ENCODE measurements around the gene SLC24A3. TPM values are rescaled to one million over a fixed set of nuclear protein-coding genes. Genes with fewer than 3 reads are reported as not detected.

The SLC24A3 gene
- total RNA-seq, 1 experiment from 2014 or later, result not detected

- in situ Hi-C loops (cut with HindIII; ENCODE audit: low pct_unique_long_range_greater_than_20kb, low sequenced_read_pairs) (no loop called here), intact Hi-C loops (cut with micrococcal nuclease; ENCODE audit: unreplicated experiment) (no loop called here)
- Histone ChIP-seq H3K9me3 (ENCODE audit: control insufficient read depth, insufficient read depth, low read depth, low read length) (no peaks in the 10 kb centered on the region), H3K4me3 (ENCODE audit: low read depth in 2 of 2, low read length in 2 of 2) (no peak overlapping the region), H3K36me3 (ENCODE audit: control insufficient read depth, insufficient read depth, low read length) (no peaks in the 10 kb centered on the region), H3K27me3 (ENCODE audit: control insufficient read depth, insufficient read depth, low read length) (peaks cover 5% of the 10 kb centered on the region; the same call in 1 of the 2 replicates), H3K27ac (ENCODE audit: low read length) (no peak overlapping the region), H3K4me1 (ENCODE audit: control insufficient read depth, insufficient read depth, low read length) (no peaks in the 10 kb centered on the region)
- DNase-seq (ENCODE audit: low read depth, low spot score) (no peak), ATAC-seq (no peak)
- BruUV-seq (replicated peaks), result no TSS peak
- ChIA-PET CTCF (no interaction called here), POLR2A (interaction anchor here (0.7 kb wide), 1 partner anchor 221 kb away, joined by 3 read pairs; no protein-coding TSS in a partner anchor)
- TF ChIP-seq POLR2AphosphoS5 (IDR thresholded peaks at IDR 0.05; ENCODE audit: low read depth, low read length) (no peak), REST (IDR thresholded peaks at IDR 0.05; ENCODE audit: insufficient read depth in 1 of 2, low read depth in 2 of 2, low read length in 1 of 2) (no peak), TCF7L2 (IDR thresholded peaks at IDR 0.05; ENCODE audit: low read depth, low read length) (no peak), SIN3A (IDR thresholded peaks at IDR 0.05; ENCODE audit: borderline replicate concordance, insufficient read depth, low read depth, low read length) (no peak)
- TF ChIP-seq, protein P1, sequence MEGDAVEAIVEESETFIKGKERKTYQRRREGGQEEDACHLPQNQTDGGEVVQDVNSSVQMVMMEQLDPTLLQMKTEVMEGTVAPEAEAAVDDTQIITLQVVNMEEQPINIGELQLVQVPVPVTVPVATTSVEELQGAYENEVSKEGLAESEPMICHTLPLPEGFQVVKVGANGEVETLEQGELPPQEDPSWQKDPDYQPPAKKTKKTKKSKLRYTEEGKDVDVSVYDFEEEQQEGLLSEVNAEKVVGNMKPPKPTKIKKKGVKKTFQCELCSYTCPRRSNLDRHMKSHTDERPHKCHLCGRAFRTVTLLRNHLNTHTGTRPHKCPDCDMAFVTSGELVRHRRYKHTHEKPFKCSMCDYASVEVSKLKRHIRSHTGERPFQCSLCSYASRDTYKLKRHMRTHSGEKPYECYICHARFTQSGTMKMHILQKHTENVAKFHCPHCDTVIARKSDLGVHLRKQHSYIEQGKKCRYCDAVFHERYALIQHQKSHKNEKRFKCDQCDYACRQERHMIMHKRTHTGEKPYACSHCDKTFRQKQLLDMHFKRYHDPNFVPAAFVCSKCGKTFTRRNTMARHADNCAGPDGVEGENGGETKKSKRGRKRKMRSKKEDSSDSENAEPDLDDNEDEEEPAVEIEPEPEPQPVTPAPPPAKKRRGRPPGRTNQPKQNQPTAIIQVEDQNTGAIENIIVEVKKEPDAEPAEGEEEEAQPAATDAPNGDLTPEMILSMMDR (IDR thresholded peaks at IDR 0.05), result no peak
Measured at GRCh38 chr20:19524691-19525090, 312.2 kb downstream of the SLC24A3 start.

DNA sequence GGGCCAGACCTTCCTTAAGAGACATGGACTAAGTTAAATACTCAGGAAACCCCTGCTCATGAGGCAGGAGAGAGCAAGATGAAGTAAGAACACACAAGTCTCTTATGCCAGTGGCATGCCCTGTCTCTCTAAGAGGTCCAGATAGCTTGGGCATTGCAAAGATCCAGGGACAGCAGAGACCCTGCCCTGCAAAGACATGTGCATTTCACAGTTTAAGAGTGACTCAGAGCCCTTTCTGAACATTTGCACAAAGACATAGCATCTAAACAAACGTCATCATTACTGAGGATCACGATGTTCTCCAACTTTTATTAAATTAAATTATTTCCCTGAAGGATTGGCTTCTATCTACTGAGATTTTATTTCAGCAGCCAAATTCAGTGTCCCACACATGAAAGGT is 315.1 kb downstream of the SLC24A3 start:
- ATAC-seq (no peak), DNase-seq (ENCODE audit: low read depth, low spot score) (no peak)
- Histone ChIP-seq H3K27ac (ENCODE audit: low read length) (no peak overlapping the region), H3K9me3 (ENCODE audit: control insufficient read depth, insufficient read depth, low read depth, low read length) (no peaks in the 10 kb centered on the region), H3K4me3 (ENCODE audit: low read depth in 2 of 2, low read length in 2 of 2) (no peak overlapping the region), H3K4me1 (ENCODE audit: control insufficient read depth, insufficient read depth, low read length) (no peaks in the 10 kb centered on the region), H3K36me3 (ENCODE audit: control insufficient read depth, insufficient read depth, low read length) (no peaks in the 10 kb centered on the region), H3K27me3 (ENCODE audit: control insufficient read depth, insufficient read depth, low read length) (peaks cover 5% of the 10 kb centered on the region; the same call in 1 of the 2 replicates)
- in situ Hi-C loops (cut with HindIII; ENCODE audit: low pct_unique_long_range_greater_than_20kb, low sequenced_read_pairs), result no loop called here
- ChIA-PET POLR2A (no interaction called here), CTCF (no interaction called here)
- TF ChIP-seq, protein P1 (IDR thresholded peaks at IDR 0.05), result no peak
- no peak for TF ChIP-seq POLR2AphosphoS5 (IDR thresholded peaks at IDR 0.05; ENCODE audit: low read depth, low read length)
- no peak for TF ChIP-seq SIN3A (IDR thresholded peaks at IDR 0.05; ENCODE audit: borderline replicate concordance, insufficient read depth, low read depth, low read length)
- no peak for TF ChIP-seq TCF7L2 (IDR thresholded peaks at IDR 0.05; ENCODE audit: low read depth, low read length)
- no peak for TF ChIP-seq REST (IDR thresholded peaks at IDR 0.05; ENCODE audit: insufficient read depth in 1 of 2, low read depth in 2 of 2, low read length in 1 of 2)
- no TSS peak for BruUV-seq (replicated peaks)
- intact Hi-C loops (cut with micrococcal nuclease; ENCODE audit: unreplicated experiment), result no loop called here

All from Panc1 (cell line).